GM18507 (cell line): ENCODE data around the gene ACTA1.
"Not testable (repeated sequence)": the region's sequence is repeated elsewhere in the genome, so short reads cannot be mapped to it uniquely, and the experiment has no call there.

ENCODE experiments used
- DNase-seq: peaks from one replicate; pipeline ENCODE4 v3.0.0; 2011; ENCODE audit warnings: low read depth; ENCODE audit not compliant: insufficient read length; ENCODE audit errors: extremely low spot score
- FAIRE-seq: peaks from 2 replicates; lab custom pipeline; 2011; peaks lifted over from hg19 to GRCh38; lab: Jason Lieb, UNC

Gene ACTA1

DNA sequence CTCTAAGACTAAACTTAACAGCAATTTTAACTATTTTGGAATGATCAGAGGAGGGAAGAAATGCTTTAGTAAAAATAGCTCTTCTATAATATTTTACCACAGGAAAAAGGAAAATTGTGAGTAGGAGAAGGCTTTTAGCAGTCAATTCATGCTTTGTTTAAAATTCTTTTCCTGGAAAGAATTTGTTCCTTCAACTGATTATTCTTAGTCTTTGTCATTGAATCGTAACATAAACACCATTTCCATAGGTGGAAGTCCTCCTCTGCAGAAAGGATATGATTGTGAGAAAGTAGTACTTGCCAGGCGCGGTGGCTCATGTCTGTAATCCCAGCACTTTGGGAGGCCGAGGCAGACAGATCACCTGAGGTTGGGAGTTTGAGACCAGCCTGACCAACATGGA is 11.9 kb upstream of the ACTA1 start:
- DNase-seq (no peak), FAIRE-seq (no peak)

DNA sequence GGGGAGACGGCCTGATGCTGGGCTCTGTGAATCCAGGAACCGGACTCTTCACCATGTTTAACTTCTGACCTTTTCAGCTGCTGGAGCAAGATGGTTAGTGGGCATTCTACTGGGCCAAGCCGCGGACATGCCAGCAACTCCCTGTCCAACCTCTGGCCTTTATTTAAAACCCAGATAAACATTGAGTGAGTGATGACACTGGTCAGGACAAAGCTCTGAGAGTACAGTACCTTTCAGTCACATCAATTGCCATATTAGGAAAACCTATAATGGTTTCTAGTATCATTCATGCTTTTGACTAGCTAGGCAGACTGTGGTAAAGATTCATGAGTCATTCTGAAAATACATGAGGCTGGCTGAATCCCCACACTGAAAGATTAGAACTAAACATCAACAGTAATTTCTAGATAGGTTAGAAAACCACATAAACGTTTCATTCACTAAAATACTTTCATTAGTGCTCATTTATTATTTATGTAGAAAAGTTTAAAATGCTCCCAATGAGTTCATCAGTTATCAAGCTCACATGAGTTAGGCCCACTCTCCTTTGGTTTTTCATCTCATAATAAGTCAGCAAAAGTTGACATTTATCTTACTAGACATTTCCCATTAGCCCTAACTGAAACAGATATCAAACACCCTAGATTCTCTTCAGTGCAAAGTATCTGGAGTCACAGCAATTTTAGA is 7.1 kb upstream of the ACTA1 start:
- peak; percentile 77 for DNase-seq
- FAIRE-seq, result peak; percentile 95

DNA sequence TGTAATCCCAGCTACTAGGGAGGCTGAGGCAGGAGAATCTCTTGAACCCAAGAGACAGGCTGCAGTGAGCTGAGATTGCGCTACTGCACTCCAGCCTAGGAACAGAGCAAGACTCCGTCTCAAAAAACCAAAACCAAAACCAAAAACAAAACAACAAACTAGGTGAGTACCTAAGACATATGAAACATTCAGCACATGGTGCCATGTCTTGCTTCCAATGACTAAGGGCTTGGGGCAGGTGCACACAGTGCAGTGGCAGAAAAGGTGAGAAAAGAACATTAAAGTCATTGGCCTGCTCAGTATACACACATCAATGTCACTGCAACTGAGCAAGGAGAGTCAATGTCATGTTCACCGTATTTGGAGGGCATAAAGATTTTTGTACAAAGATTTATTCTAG is 4.1 kb upstream of the ACTA1 start:
- FAIRE-seq, result peak; percentile 57
- DNase-seq, result no peak

DNA sequence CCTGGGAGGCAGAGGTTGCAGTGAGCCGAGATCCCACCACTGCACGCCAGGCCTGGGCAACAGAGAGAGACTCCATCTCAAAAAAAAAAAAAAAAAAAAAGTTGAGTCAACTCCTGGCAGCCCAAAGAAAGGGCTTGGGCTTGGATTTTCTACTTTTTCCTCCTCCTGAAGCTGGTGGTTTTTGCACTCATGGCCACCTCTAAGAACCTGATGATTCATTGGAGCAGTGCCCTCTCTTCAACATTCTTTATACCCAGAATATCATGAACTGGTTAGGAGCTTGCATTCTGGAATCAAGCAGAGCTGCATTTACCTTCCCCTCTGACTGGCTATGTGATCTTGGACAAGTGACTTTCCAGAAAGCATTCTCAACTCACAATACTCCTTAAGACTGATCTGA is 3.5 kb upstream of the ACTA1 start:
- FAIRE-seq, result no peak
- no peak for DNase-seq

DNA sequence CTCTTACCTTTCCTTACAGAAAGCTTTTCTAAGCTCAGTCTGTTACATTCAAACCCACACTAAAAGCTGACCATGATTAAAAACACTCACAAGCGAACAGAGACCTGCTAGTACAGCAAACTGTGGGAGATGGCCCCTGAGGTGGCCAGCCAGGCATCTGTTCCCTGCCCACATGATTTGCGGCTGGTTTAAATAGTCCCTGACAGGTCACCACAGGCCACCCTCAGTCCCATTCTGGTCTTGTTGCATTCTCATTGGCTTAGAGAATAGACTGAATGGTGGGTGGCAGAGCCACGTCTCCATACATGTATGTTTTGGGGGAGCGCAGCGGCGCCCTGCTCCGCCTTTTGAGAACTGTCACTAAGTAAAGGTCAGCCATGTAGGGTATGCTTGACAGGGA is 2.3 kb upstream of the ACTA1 start:
- DNase-seq, result no peak
- FAIRE-seq, result no peak

DNA sequence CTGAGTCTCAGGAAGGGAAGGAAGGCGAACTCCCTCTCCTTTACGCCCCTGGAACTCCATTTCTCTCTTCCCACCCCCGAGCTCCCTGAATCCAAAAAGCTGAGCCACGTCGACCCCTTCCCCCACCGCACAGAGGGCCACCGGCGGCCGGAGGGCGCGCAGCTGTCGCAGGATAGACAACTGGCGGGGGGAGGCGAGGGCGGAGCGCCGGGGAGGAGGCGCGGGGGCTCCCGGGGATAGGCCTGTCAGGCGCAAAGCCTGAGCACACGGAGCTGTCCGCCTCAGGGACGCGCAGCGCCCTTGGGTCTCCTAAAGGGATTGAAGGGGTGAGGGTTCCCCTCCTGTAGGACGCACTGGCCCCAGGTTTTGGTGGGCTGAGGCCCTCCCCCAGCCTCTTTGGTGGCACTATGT is 752 bp upstream of the ACTA1 start:
- FAIRE-seq (no peak), DNase-seq (no peak)

DNA sequence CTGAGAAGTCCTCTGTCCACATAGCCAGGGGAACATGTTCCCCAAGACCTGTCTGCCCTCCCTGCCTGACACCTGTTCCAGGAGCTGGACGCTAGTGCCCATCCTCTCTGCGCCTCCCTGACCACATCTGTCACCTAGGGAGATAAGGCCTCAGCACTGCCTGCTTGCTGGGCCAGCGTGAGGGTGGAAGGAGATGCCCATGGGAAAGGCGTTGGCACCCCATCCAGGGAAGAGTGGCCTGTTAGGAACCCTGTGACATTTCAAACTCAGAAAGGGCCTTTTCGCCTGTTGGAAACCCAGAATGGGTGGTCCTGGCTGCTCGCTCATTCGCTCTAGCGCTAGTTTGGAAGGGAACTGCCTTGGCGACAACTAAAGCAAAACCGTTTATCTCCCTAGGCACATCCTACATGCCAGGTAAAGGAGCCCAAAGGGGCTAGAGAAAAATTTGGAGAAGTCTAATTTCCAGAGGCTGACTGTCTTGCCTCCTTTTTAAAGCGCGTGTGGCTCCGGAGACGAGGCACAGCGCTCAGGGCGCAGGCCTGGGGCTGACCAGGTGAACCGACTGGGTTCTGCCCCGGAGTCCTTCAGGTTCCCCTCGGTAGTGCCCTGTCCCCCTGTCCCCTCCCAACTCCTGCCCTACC is 410 bp downstream of the ACTA1 start:
- no peak for FAIRE-seq
- no peak for DNase-seq

DNA sequence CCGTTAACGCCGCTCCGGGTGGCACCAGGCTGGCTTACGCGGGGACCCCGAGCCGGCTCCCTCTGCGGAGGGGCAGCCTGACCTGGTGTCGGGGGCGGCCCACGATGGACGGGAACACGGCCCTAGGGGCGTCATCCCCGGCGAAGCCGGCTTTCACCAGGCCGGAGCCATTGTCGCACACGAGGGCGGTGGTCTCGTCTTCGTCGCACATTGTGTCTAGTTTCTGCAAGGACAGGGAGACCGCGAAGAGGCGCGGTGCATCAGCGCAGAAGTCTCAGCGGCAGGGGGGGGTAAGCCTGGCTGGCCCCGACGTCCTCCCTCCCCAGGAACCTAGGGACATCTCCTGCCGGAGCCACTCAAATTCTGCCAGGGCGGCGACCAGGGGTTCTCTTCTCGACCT is 989 bp downstream of the ACTA1 start:
- no peak for FAIRE-seq

DNA sequence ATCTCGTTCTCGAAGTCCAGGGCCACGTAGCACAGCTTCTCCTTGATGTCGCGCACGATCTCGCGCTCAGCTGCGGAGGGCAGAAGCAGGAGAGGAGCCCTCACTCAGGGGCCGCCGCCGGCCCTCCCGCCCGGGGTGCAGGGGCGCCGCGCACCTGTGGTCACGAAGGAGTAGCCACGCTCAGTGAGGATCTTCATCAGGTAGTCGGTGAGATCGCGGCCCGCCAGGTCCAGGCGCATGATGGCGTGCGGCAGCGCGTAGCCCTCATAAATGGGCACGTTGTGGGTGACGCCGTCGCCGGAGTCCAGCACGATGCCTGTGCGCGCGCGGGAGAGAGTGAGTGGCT is 1.8 kb downstream of the ACTA1 start:
- FAIRE-seq (no peak), DNase-seq (no peak)

More for the DNA sequence above, 989 bp downstream of the ACTA1 start:
- DNase-seq, result no peak

DNA sequence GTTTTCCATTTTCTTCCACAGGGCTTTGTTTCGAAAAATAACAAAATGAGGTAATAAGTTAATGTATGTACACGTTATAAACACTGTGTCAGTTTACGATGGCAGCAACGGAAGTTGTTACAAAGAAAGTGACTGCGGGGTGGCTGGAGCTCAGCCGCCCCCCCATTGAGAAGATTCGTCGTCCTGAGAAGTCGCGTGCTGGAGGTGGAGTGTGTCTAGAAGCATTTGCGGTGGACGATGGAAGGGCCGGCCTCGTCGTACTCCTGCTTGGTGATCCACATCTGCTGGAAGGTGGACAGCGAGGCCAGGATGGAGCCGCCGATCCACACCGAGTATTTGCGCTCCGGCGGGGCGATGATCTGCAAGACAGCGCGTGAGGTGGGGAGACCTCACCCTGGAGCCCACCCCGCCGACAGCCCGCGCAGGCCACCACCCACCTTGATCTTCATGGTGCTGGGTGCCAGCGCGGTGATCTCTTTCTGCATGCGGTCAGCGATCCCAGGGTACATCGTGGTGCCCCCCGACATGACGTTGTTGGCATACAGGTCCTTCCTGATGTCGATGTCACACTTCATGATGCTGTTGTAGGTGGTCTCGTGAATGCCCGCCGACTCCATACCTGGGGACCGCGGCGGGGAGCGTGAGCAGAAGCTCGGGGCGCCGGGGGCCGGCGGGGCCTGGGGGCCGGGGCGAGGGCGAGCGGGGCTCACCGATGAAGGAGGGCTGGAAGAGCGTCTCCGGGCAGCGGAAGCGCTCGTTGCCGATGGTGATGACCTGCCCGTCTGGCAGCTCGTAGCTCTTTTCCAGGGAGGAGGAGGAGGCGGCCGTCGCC is 2.4 kb downstream of the ACTA1 start:
- FAIRE-seq, result no peak
- DNase-seq, result no peak

DNA sequence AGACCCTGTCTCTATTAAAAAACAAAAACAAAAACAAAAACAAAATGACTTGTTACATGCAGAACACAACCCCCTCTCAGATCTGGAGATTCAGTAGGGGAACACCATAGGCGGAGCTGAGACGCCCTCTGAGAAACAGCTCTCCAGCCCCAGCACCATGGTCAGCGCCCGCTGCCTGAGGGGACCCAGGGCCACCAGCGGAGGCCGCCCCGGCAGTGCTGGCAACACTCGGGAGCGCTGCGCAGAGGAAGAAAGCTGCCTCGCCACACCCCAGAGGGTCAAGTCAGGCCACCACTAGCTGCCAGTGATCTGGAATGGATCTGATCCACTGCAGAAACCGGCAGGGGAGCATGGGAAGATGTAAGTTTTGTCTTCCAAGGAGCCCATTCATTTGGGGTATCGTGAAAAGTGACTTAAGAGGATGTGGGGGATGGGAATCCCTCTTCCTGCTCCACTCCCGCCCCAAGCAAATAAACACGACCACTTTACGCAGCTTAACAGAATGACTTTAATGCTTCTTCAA is 3.1 kb downstream of the ACTA1 start:
- FAIRE-seq (no peak), DNase-seq (no peak)

DNA sequence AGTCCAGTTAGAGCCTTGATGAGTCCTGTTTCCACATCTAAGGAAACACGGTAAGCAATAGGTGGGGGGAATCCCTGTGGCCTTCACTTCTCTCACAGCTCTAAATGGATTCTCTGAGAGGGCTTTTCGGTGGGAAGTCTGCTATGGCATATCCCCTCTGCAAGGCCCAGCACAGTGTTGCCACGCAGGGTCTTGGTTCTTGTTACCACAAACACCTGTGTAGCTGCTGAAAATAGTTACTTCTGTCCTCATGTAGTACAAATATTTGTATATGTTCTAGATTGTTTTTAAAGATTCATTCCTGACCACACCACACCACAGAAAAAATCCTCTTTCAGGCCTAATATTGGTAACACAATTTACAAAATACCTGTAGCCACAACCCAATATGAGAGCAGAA is 5.6 kb downstream of the ACTA1 start:
- FAIRE-seq (no peak), DNase-seq (no peak)

DNA sequence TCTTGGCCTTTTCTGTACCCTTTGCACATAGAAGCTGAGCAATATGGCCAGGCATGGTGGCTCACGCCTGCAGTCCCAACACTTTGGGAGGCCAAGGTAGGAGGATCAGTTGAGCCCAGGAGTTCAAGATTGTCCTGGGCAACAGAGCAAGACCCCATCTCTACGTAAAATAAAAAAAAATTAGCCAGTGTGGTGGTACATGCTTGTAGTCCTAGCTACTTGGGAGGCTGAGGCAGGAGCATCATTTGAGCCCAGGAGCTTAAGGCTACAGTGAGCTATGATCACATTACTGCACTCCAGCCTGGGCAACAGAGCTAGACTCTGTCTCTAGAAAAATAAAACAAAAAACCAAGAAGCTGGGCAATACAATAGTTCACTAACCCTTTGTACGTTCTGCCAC is 6.3 kb downstream of the ACTA1 start:
- FAIRE-seq, result no peak
- DNase-seq, result no peak

DNA sequence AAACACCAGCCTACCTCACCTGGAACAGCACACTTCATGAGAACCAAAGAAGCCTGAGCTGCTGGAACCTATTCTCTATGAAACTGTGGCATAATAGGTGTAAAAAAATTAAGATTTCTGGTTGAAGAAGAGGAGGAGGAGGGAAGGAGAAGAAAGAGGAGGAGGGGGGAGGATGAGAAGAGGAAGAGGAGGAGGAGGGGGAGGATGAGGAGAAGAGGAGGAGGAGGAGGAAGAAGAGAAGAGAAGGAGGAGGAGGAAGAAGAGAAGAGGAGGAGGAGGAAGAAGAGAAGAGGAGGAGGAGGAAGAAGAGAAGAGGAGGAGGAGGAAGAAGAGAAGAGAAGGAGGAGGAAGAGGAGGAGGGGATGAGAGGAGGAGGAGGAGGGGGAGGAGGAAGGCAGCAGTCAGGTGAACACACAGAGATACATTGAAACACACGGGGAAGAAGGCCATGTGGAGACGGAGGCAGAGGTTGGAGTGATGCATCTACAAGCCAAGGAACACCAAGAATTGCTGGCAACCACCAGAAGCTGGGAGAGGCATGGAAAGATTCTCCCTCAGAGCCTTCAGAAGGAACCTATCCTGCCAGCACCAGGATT is 8.2 kb downstream of the ACTA1 start:
- no peak for FAIRE-seq

DNA sequence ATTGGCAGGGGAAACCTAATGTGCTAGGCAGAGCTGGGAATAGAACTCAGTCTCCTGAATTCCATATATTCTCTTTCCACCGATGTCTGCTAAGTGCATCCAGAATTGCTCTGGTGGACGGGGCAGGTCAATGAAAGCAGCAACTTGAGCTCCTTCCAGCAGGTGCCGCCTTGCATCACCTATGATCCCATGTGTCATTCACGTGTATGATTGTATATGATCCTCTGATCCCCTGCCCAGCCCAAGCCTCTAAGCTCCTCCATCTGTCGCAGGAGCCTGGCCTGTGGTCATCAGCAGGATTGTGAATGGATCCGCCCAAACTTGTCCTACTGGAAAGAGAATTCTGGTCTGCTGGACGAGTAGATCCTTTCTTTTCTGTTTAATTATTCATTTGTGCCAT is 13.1 kb downstream of the ACTA1 start:
- DNase-seq, result no peak
- FAIRE-seq, result no peak

More for the DNA sequence above, 8.2 kb downstream of the ACTA1 start:
- no peak for DNase-seq

DNA sequence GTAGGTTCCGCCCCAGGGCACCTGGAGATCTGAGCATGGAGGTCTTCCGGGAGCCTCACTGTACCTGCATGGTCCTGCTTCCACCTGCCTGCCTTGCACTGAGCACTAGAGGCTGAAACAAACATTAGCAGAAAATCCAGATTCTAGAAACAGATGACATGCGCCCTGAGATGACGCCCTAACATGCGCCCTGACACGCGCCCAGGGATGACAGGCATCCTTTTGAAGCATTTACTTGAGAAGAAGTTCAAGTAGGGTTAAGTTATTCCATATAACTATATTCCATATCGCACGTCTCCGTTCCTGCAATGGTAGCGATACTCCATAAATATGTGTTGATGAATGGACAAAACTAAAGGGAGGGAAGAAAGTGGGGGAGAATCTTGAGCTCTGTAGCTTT is 13.7 kb downstream of the ACTA1 start:
- DNase-seq (no peak), FAIRE-seq (no peak)

DNA sequence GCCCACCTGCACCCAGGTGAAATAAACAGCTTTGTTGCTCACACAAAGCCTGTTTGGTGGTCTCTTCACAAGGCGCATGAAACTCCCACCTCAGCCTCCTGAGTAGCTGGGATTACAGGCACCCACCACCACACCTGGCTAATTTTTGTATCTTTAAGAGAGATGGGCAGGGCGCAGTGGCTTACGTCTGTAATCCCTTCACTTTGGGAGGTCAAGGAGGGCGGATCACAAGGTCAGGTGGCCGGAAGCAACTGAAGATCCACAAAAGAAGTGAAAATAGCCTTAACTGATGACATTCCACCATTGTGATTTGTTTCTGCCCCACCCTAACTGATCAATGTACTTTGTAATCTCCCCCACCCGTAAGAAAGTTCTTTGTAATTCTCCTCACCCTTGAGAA is 15.3 kb downstream of the ACTA1 start:
- not testable (repeated sequence) for DNase-seq, FAIRE-seq

DNA sequence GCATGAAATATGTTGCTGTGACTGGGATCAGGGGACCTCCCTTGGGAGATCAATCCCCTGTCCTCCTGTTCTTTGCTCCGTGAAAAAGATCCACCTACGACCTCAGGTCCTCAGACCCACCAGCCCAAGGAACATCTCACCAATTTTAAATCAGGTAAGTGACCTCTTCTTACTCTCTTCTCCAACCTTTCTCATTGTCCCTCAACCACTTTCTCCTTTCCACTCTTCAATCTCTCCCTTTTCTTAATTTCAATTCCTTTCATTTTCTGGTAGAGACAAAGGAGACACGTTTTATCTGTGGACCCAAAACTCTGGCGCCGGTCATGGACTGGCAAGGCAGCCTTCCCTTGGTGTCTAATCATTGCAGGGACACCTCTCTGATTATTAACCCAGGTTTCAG is 21.1 kb downstream of the ACTA1 start:
- FAIRE-seq, DNase-seq: not testable (repeated sequence)

DNA sequence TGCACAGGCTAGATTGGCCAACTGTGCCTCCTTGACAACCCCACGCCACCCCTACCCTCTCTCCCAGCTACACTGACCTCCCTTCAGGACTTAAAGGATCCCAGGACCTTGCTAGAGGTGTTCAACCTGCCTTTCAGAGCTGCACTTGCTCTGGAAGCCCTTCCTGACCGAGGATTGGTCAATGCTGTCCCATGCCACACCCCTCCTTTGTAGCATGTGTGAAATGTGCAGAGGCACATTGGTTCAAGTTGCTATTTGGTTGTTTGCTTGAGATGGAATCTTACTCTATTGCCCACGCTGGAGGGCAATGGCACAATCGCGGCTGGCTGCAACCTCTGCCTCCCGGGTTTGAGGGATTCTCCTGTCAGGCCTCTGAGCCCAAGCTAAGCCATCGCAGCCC is 21.8 kb downstream of the ACTA1 start:
- FAIRE-seq, result no peak

DNA sequence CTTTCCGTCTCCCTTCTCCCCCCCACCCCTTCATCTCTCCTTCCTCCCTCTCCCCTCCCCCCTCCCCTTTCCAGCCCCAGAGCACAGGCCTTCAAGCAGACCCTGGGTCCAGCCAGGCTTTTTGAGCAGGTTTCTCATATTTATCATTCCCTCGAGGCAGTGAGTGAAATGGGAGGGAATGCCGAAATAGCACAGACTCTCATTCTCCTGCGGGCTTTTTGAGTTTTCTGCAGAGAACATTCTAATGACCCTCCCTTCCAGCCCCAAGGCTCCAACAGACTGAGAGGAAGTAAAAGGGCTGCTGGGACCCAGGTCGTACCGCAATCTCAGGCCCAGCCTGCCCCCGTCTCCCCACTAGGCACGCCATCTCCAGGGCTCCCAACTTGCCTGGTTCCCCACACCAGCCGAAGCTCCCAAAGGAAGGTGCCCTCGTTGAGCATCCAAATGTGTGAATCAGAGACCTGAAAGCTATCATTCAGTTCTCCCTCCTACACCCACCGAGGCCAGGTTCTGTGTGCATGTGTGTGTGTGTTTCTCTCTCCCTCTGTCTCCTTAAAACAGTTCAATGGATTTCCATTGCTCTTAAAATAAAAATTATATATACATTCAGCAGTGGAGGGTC is 22.3 kb downstream of the ACTA1 start:
- no peak for FAIRE-seq
- no peak for DNase-seq

More for the DNA sequence above, 21.8 kb downstream of the ACTA1 start:
- no peak for DNase-seq
